Endothelial cell of umbilical vein (primary cell): ENCODE data around the gene SMOC2. TPM values are rescaled to one million over a fixed set of nuclear protein-coding genes. Genes with fewer than 3 reads are reported as not detected.

ENCODE experiments used
- BruUV-seq: library from RNA; stranded (reverse); fragments of 400-500 nt; replicated peaks from 2 replicates; lab custom pipeline; 2021; lab: Mats Ljungman, UMichigan
- CTCF ChIA-PET: fragments of 300-600, 350-600 bp; sonication (Branson Sonifier 250); formaldehyde crosslinking; loops from one replicate; lab custom pipeline; 2021; ENCODE audit warnings: antibody characterized with exemption, inconsistent platforms; lab: Charles Lee
- POLR2A ChIA-PET: fragments of 300-600, 350-600 bp; sonication (Branson Sonifier 250); formaldehyde crosslinking; loops from one replicate; lab custom pipeline; 2021; ENCODE audit warnings: antibody characterized with exemption, inconsistent platforms; lab: Charles Lee
- DNase-seq: peaks from one replicate; pipeline ENCODE4 v3.0.0-alpha.2; 2011; ENCODE audit warnings: low read depth, low spot score
- FAIRE-seq: peaks from 2 replicates; lab custom pipeline; 2011; peaks lifted over from hg19 to GRCh38; lab: Jason Lieb, UNC
- H2AFZ ChIP-seq: 2 replicates; pipeline ENCODE4 v1.6.0; 2012; ENCODE audit warnings: low read depth, low read length, control low read depth, inconsistent platforms
- H3K27ac ChIP-seq: 2 replicates; pipeline ENCODE4 v1.5.1; 2011; ENCODE audit warnings: low read depth, mild to moderate bottlenecking, control low read depth, low read length, moderate library complexity; ENCODE audit not compliant: insufficient read depth
- H3K27me3 ChIP-seq, 2 experiments: 2 replicates each; pipeline versions ENCODE4 v1.6.0 to v1.6.1; 2011; ENCODE audit warnings: low read length in 2 of 2, mixed read lengths in 1 of 2; ENCODE audit not compliant: control insufficient read depth in 2 of 2, insufficient read depth in 2 of 2
- H3K36me3 ChIP-seq, 2 experiments: 2 replicates in 1 of 2; 3 replicates in 1 of 2; pipeline ENCODE4 v1.5.1; 2011; ENCODE audit warnings: low read length in 2 of 2, mild to moderate bottlenecking in 1 of 2, moderate library complexity in 1 of 2; ENCODE audit not compliant: control insufficient read depth in 2 of 2, insufficient read depth in 2 of 2; ENCODE audit errors: extremely low read depth in 1 of 2
- H3K4me1 ChIP-seq: 3 replicates; pipeline ENCODE4 v1.5.1; 2011; ENCODE audit warnings: mild to moderate bottlenecking, low read length; ENCODE audit not compliant: control insufficient read depth, insufficient read depth; ENCODE audit errors: extremely low read depth
- H3K4me2 ChIP-seq: 2 replicates; pipeline ENCODE4 v1.6.1; 2011; ENCODE audit warnings: low read length, control low read depth, mixed read lengths; ENCODE audit not compliant: insufficient read depth
- H3K4me3 ChIP-seq, 3 experiments: fragments of 200-600 bp in 1 of 3; sonication (generic), shearing (Covaris generic) in 1 of 3; replicated peaks in 1 of 3; 2 replicates each; pipeline ENCODE4 v1.5.1; 2011 to 2016; ENCODE audit warnings: control low read depth in 3 of 3, low read length in 3 of 3, mild to moderate bottlenecking in 2 of 3, inconsistent platforms in 1 of 3, low read depth in 1 of 3, moderate library complexity in 1 of 3; ENCODE audit not compliant: insufficient read depth in 1 of 3
- H3K79me2 ChIP-seq: 2 replicates; pipeline ENCODE4 v1.6.0; 2012; ENCODE audit warnings: low read length, inconsistent platforms; ENCODE audit not compliant: control insufficient read depth, insufficient read depth
- H3K9ac ChIP-seq: replicated peaks from 2 replicates; pipeline ENCODE3; 2011; ENCODE audit warnings: low read length, control low read depth; ENCODE audit not compliant: insufficient read depth; ENCODE audit errors: extremely low read depth
- H3K9me1 ChIP-seq: replicated peaks from 3 replicates; pipeline ENCODE4 v1.6.0; 2011; ENCODE audit warnings: mild to moderate bottlenecking, low read length; ENCODE audit not compliant: control insufficient read depth, insufficient read depth; ENCODE audit errors: extremely low read depth
- H3K9me3 ChIP-seq: replicated peaks from 2 replicates; pipeline ENCODE4 v1.5.1; 2012; ENCODE audit warnings: low read length, inconsistent platforms; ENCODE audit not compliant: control insufficient read depth, insufficient read depth
- H4K20me1 ChIP-seq: replicated peaks from 2 replicates; pipeline ENCODE3; 2011; ENCODE audit warnings: mild to moderate bottlenecking, low read length; ENCODE audit not compliant: control insufficient read depth, insufficient read depth; ENCODE audit errors: extremely low read depth
- CTCF ChIP-seq, 2 donors: IDR thresholded peaks; 1 replicate in 1 of 2; 2 replicates in 1 of 2; pipeline ENCODE4 v1.5.1; 2011; ENCODE audit warnings: low read length in 2 of 2, mild to moderate bottlenecking in 2 of 2, moderate library complexity in 2 of 2, control low read depth in 1 of 2, inconsistent platforms in 1 of 2, low read depth in 1 of 2; ENCODE audit not compliant: insufficient read depth in 1 of 2; ENCODE audit errors: extremely low read depth in 1 of 2
- EZH2 ChIP-seq: IDR thresholded peaks from 2 replicates; pipeline ENCODE4 v1.6.1; 2012; ENCODE audit warnings: borderline replicate concordance, low read depth, mild to moderate bottlenecking, moderate library complexity, low read length, inconsistent platforms; ENCODE audit not compliant: severe bottlenecking
- FOS ChIP-seq: IDR thresholded peaks from 2 replicates; pipeline ENCODE4 v1.6.1; 2011; ENCODE audit warnings: mild to moderate bottlenecking, low read length, moderate library complexity, borderline replicate concordance; ENCODE audit not compliant: insufficient read depth
- GATA2 ChIP-seq: IDR thresholded peaks from 2 replicates; pipeline ENCODE4 v1.7.0; 2011; ENCODE audit warnings: low read depth, mild to moderate bottlenecking, moderate library complexity, mixed read lengths, low read length; ENCODE audit not compliant: insufficient read length, insufficient read depth
- JUN ChIP-seq: IDR thresholded peaks from 2 replicates; pipeline ENCODE4 v1.6.1; 2011; ENCODE audit warnings: borderline replicate concordance, low read depth; ENCODE audit not compliant: insufficient read length, insufficient read depth
- MAX ChIP-seq: IDR thresholded peaks from 2 replicates; pipeline ENCODE4 v1.6.1; 2011; ENCODE audit not compliant: insufficient read depth, insufficient read length
- MYC ChIP-seq: IDR thresholded peaks from one replicate; pipeline ENCODE4 v1.6.1; 2011; ENCODE audit warnings: mild to moderate bottlenecking, low read depth, low read length
- POLR2A ChIP-seq: IDR thresholded peaks from 2 replicates; pipeline ENCODE4 v1.6.1; 2012; ENCODE audit warnings: low read depth, mild to moderate bottlenecking, control low read depth, low read length
- POLR2AphosphoS5 ChIP-seq: IDR thresholded peaks from 2 replicates; pipeline ENCODE4 v1.6.1; 2012; ENCODE audit warnings: low read depth, mild to moderate bottlenecking, control low read depth, low read length, moderate library complexity; ENCODE audit not compliant: insufficient read depth
- dilution Hi-C: fragments of 300-500 bp; cut with MboI; formaldehyde crosslinking; loops from one replicate; pipeline ENCODE4 v1.15.0; 2019; ENCODE audit warnings: low sequenced_read_pairs; ENCODE audit not compliant: extremely low pct_ligation_motif_present
- intact Hi-C: fragments of 100-400 bp; cut with micrococcal nuclease; formaldehyde crosslinking; loops from one replicate; pipeline ENCODE4 v1.10.0; 2022
- polyA plus RNA-seq, 4 experiments: library from polyadenylated mRNA; depleted of rRNA in 3 of 4; stranded (reverse) in 3 of 4; unstranded in 1 of 4; fragments of >200 nt; gene quantifications; 2 replicates each; pipeline versions ENCODE4 v1.2.1 to v1.2.3, GENCODE V29; 2011 to 2012; ENCODE audit warnings: missing spikeins in 1 of 4
- total RNA-seq: library from RNA; stranded (reverse); gene quantifications from 2 replicates; pipeline ENCODE4 v1.2.3, GENCODE V29; 2021

The SMOC2 gene
- total and polyA plus RNA-seq, 2 donors (not counting 3 experiments of a cell fraction or from before 2014, with no cell fraction given): not detected

GRCh38 chr6:168624540-168624939 is 183.6 kb downstream of the SMOC2 start:
- no peaks in the 10 kb centered on the region for H3K79me2 ChIP-seq
- no peak overlapping the region for H3K4me2 ChIP-seq
- dilution Hi-C loops (no loop called here), intact Hi-C loops (no loop called here)
- ChIA-PET CTCF (no interaction called here), POLR2A (no interaction called here)
- H3K27ac ChIP-seq: no peak overlapping the region
- no peaks in the 10 kb centered on the region for H4K20me1 ChIP-seq
- H3K4me3 ChIP-seq: no peak overlapping the region
- DNase-seq (no peak), FAIRE-seq (no peak)
- no peaks in the 10 kb centered on the region for H3K36me3 ChIP-seq
- H3K9ac ChIP-seq: no peak overlapping the region
- no peaks in the 10 kb centered on the region for H3K4me1 ChIP-seq
- H3K27me3 ChIP-seq: no peaks in the 10 kb centered on the region
- peaks cover 5% of the 10 kb centered on the region for H3K9me3 ChIP-seq
- TF ChIP-seq JUN (no peak), GATA2 (no peak), POLR2AphosphoS5 (no peak), EZH2 (no peak), MAX (no peak), MYC (no peak), POLR2A (no peak), FOS (no peak), CTCF (IDR thresholded peaks at IDR 0.05; ENCODE audit: extremely low read depth in 1 of 2, insufficient read depth in 1 of 2, low read depth in 1 of 2, low read length in 2 of 2) (no peak)
- BruUV-seq: no TSS peak
- H2AFZ ChIP-seq: no peak overlapping the region
- H3K9me1 ChIP-seq: no peaks in the 10 kb centered on the region
